GM12801 (cell line): Measurements from ENCODE around the gene UQCRHL.

ENCODE experiments used
- TF ChIP-seq, protein P1 (sequence below): IDR thresholded peaks from one replicate; pipeline ENCODE4 v1.5.1; 2011; ENCODE audit warnings: control low read depth; ENCODE audit not compliant: insufficient read length; ENCODE audit errors: extremely low read depth

The UQCRHL gene

DNA sequence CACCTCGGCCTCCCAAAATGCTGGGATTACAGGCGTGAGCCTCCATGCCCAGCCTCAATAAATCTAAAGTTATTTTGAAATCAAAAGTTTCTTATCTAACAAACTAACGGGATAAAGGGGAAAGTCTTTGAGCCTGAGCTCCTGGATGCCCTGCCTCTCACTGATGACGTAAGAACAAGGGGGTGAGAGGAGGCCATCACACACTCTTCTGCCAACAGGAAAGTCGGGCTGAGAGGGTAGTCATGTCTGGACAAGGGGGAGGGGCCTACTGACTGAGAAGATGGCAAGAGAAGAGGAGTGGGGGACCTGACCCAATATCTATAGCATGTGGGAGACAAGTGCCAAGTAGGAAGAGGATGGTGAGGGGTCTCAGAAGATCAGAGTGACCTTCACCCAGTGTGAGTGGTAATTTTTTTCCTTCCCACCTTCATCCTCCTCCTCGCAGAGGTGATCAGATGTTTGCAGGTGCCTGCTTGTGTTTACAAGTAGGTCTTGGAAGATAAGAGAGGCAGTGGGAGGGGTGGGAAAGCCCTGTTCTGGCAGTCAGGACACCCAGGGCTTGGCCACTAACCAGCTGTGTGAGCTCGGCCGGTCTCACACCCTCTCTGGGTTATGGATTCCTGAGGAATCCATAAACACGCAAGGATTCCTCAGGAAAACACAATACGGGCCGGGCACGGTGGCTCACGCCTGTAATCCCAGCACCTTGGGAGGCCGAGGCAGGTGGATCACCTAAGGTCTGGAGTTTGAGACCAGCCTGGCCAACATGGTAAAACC, 9.6 kb downstream of the UQCRHL start:
- TF ChIP-seq, protein P1, sequence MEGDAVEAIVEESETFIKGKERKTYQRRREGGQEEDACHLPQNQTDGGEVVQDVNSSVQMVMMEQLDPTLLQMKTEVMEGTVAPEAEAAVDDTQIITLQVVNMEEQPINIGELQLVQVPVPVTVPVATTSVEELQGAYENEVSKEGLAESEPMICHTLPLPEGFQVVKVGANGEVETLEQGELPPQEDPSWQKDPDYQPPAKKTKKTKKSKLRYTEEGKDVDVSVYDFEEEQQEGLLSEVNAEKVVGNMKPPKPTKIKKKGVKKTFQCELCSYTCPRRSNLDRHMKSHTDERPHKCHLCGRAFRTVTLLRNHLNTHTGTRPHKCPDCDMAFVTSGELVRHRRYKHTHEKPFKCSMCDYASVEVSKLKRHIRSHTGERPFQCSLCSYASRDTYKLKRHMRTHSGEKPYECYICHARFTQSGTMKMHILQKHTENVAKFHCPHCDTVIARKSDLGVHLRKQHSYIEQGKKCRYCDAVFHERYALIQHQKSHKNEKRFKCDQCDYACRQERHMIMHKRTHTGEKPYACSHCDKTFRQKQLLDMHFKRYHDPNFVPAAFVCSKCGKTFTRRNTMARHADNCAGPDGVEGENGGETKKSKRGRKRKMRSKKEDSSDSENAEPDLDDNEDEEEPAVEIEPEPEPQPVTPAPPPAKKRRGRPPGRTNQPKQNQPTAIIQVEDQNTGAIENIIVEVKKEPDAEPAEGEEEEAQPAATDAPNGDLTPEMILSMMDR, result no peak

DNA sequence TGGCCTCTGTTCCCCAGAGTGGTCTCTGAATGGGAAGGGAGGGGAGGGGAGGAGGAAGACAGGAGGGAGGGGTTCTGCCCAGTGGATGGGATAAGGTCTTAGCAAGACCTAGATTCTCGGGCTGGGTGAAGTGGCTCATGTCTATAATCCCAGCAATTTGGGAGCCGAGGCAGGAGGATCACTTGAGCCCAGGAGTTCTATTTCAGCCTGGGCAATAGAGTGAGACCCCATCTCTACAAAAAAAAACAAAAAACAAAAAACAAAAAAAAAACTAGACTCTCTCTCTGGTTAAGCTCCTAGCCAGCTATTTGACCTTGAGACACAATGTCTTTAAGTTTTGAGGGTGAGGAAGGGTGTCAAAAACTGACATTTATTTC, 11.4 kb downstream of the UQCRHL start:
- TF ChIP-seq, protein P1, result no peak

DNA sequence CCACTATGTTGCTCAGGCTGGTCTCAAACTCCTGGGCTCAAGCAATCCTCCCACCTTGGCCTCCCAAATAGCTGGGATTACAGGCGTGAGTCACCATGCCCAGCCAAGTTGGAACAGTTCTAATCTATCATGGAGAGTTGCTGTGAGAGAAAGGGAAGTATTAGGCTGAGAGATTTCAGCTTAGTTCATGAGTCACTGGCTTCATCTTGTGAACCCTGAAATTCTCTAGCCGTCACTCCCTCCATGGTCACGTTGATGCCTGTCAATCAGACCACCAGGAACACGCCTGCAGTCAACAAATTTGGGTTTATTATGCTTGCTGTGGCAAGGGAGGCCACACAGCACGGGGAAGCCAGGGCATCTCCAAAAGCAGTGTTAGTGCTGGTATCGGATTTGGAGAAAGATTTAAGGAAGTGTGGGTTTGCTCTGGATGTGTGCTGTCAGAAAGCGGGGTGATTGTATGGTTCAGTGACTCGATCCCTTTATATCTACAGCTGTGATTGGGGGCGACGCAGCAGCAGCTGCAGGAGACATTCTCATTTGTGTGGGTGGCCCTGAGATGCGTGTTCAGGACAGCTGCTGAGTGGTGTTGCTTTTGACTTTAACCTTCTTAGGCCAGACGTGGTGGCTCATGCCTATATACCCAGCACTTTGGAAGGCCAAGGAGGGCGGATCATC, 18.7 kb downstream of the UQCRHL start:
- TF ChIP-seq, protein P1, result no peak

DNA sequence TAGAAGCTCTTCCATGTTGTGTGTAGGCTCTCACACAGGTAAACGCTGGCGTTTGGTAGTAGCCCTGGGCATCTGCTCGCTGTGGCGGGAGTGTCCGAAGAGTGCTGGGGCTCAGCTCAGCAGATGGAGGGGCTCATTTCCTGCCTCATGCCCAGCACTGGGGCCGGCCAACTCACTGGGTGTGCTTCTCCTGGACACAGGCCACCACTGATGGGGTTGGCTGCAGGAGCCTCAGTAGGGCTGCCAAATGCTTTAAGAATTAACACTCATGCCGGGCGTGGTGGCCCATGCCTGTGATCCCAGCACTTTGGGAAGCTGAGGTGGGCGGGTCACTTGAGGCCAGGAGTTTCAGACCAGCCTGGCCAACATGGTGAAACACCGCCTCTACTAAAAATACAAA, 20.9 kb downstream of the UQCRHL start:
- TF ChIP-seq, protein P1, result no peak

DNA sequence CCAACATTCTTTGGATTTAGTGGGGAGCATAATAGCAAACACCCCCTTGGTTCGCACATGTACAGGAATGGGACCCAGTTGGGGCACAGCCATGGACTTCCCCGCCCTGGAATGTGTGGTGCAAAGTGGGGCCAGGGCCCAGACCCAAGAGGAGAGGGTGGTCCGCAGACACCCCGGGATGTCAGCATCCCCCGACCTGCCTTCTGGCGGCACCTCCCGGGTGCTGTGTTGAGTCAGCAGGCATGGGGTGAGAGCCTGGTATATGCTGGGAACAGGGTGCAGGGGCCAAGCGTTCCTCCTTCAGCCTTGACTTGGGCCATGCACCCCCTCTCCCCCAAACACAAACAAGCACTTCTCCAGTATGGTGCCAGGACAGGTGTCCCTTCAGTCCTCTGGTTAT, 21.8 kb downstream of the UQCRHL start:
- TF ChIP-seq, protein P1, result no peak

DNA sequence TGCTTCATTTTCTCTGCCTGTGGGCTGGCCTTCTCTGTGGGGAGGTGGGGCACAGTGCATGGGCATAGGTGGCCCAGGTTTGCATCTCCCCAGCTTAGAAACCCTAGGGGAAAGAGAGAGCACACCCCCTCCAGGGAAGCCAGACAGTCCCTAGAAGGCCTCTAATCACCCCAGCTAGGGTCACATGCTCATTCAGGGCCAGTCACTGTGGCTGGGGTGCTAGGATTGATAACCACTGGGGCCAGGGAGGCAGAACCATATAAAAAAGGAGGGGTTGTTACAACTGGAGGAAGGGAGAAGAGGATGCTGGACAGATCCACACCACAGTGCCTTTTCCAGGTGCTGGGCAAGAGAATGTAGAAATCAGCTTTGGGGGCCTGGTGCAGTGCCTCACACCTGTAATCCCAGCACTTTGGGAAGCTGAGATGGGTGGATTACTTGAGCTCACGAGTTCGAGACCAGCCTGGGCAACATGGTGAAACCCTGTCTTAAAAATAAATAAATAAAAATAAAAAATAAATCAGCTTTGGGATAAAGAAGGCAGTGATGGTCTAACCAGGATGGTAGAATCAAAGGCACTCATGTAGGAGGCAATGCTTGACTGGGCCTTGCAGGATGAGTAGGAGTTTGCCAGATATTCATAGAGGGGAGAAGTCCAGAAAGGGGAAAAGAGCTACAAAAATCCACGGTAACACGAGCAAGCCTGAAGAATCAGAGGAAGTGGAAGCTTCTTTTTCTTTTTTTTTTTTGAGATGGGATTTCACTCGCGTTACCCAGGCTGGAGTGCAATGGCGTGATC, 29.3 kb downstream of the UQCRHL start:
- TF ChIP-seq, protein P1, result no peak

DNA sequence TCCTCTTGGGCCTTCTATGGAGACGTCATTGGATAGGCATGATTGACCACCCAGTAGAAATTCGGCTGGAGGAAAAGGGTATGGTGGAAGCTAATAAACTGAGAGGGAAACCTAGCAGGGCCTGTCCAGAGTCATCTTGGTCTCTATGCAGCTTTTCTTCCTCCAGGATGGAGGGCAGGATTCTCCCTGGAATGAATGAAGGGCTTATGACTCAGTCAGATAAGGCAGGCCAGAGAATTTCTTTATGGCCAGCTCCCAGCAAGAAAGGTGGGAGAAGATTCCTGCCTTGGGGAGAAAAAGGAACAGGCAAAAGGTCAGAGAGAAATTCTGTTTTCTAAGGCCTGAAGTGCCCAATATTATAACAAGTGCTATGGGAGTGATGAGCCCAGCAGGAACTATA, 31.7 kb downstream of the UQCRHL start:
- TF ChIP-seq, protein P1, result no peak
